ENCODE measurements around the gene KDM5B.
"Not testable (repeated sequence)": the region's sequence is repeated elsewhere in the genome, so short reads cannot be mapped to it uniquely, and the experiment has no call there.

KDM5B gene
- total RNA-seq = 104 reads per million, percentile 83 among the genes with 10 or more reads in this experiment

DNA sequence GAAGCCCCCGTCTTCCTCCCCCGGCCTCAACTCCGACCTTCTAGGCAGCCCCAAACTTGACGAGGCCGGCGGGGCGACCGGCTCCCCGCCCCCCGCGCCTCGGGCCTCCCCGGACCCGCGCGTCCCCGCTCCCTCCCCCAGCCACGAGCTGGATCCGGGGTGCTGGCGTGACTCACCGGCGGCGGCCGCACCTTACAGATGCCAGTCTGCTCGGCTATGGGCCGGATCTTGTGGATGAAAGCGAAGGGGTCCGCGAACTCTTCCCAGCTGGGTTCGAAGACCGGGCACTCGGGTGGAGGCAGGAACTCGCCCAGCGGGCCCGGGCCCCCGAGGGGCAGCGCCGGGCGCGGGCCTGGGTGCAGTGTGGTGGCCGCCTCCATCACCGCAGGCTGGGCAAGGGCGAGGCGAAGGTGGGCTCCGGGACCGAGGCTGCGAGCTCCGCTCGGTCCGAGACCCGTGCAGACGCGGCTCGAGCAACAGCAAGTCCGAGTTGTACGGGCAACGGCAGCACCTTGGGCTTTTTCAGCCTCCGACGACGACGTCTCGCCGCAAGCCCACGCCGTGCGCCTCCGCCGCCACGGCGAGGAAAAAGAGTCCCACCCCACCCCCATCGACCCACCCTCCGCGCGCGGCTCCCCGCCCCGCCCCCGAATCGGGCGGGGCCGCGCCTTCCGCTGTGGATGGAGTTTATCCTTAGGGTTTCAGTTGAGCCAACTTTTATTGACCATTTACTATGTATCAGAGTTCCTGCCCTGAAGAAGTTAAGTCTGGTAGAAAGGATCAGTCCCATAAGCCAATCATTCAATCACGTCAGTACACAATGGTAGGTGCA is at the start of gene KDM5B:
TSS of gene KDM5B (minus strand) at position 496 of the 832 bp plus-strand sequence. CDS start at position 380, 116 bp downstream.
- peak; percentile 63 for DNase-seq

DNA sequence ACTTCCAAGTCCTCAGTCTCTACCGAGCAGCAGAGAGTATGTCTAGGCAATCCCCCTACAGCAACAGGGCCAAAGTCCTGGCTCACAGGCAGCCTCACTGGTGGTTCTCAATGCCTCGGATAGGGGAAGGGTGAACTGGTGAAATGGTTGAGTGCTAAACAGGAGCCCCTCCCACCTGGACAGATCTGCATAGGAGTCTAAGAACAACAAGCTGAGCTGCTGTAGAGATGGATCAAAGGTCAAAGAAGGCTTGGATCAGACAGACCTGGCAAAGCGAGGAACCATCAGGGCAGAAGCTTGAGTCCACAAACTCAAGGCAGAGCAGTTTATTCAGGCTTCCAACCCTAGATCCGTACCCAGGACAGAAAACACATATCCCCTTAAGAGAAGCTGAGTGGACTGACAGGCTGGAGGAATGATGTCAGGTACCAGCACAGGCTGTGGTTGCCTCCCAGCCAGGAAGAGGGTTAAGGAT is 49.0 kb upstream of the KDM5B start:
- no peak for DNase-seq

DNA sequence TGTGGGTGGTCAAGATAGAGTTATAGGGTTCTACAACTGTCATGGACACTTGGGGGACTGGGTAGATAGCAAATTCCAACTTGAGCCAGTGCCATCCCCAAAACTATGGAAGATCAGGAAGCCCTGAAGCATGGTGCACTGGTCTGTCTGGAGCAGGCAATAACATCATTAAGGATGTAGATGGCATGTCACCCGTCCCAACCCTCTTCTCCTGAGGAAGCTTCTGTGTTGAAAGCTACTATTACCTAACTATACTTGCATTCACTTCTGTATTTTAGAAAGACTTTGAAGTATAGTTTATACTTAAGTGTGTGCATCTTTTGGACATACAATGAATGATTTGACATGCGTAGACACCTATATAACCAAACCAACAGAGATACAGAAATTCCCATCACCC is 47.8 kb upstream of the KDM5B start:
- DNase-seq = no peak

DNA sequence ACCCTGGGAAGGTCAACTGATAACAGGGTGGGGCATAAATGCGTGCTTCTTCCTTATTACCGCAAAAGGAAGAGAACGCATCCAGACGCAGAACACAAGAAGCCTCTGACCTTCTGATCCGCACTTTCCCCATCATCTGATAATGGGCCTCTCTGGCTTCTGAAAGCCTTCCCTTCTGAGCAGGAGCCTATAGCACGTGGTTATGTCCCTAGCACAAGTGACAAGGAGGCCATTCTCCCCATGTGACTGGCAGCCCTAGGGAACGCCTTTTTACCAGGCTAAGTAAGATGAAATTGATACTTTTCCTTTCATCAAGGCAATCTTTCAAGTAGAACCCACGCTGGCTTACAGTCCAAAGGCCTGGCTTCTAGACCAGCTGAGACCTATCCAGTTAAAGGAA is 46.6 kb upstream of the KDM5B start:
- DNase-seq = no peak

DNA sequence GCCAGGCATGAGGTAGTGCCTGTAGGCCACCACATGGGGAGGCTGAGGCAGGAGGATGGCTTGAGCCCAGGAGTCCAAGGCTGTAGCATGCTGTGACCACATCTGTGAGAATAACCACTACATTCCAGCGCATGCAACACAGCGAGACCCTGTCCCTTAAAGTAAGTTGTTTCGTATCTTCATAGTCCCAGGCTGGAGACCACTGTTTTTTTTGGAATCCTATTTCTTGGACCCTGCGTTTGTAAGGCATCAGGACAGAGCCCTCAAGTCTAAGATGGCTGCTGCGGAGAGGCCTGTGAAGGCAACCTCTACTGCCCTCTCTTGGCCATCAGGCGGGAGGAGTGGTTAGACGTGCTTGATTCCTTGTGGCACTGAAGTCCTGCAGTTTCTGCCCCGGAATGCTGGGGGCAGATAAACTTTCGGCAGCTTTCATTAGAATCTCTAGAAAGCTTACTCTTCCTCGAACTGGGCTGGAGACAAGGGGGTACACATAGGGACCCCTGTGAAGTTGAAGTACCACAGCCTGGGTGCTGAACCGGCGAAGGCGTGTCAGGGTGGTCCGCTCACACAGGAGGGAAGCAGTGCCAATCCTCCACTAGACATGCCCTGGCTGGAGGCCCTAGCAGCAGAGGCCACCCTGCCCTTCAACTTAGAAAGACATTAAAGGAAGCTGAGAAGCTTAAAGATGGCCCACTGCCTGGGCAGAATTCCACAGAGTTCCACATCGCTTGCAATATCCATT is 44.1 kb upstream of the KDM5B start:
- no peak for DNase-seq

DNA sequence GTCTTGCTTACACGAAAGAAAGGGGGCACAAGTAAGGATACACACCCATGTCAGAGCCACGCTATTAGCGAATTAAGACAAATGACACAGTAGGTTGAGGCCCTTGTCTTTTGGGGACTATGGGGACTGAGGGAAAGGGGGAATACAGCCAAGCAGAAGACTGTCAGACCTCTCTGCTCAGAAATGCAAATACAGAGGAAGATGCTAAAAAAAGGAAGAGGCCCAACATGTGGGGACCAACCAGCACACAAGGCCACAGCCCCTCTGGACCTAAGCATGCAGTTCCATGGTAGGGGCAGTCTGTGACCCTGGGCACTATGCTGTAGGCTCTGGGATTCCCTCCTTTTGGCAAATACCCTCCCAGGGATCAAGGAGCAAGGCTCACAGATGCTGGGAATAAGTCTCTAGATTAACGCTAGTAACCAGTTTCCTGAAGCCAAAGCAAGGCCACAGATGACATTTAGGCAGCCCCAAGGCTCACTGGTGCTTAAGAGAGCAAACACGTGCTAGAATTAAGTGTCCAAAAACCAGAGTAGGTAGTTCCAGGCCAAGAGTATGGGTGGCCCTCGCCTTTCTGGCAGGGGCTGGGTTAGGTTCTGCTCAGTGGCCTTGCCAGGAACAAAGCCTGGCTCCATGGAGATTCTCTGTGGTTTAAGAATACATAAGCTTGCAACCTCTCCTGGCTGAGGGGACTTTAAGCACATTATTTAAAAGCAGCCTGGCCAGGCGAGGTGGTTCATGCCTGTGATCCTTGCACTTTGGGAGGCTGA is 42.6 kb upstream of the KDM5B start:
- no peak for DNase-seq

DNA sequence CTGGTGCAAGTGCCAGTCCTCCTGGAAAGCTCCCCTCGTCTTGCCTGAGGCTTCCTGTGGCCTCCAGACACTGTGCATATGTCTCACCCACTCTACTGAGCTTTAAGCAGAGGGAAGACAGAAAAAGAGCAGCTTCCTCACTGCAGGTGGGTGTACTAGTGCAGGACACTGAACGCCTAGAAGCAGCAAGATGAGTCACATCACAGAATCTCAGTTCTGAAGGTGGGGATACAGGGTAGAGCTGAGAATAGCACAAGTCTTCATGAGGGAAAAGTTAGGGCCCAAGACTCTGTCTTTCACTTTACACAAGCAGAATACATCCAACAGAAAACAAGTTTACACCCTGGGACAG is 39.9 kb upstream of the KDM5B start:
- DNase-seq = no peak

DNA sequence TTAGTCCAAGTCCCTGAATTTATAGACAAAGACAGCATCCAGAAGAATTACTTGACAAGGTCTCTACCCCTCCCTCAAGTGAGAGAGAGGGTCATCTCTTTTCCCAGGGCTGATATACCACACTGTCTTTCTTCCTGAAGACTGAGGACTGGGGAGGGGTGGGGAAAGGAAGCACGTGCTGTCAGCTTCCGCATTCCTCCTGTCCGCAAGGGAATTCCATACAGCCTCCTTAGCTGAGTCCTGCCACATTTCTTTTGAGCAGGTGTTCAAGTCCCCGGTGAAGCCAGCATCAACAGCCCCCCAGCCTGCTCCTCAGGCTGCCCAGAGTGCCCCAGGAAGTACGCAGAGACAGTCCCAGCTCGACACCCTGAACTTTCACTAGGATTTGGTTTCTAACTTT is 36.7 kb upstream of the KDM5B start:
- no peak for DNase-seq

DNA sequence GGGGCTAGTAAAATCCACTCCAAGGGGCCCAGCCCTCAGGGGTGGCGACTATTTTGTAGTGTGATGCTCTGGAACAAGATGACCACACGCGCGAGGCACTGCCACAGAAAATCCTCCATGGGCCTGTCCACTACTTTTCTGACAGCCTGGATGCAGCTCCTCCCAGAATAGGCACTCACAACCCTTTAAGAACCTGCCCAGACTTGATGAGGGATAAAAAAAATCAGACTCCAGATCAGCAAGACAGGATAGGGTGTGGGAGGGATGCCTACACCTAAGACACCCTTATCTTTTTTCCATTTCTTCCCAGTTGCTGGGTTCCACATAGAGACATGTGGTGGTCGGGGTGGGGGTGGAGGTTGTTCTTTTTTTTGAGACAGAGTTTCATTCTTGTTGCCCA is 36.0 kb upstream of the KDM5B start:
- no peak for DNase-seq

DNA sequence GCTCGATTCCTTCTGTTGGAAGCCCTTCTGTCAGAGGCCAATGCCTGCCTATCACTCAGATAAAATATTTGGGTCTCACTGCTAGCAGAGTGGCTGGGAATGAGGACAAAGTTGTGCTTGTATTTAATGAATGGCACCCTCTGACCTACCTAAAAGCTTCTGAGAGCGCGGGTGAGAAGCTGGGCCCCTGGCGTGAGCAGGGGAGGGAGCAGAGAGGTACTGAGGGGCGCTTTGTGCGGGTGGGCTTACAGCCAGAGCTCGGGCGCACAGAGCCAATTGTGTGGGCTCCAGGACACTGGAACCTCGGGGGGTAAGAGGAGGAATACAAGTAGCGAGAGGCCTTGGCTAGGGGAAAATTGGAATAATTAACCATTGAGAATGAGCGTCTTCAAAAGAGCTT is 34.9 kb upstream of the KDM5B start:
- DNase-seq = no peak

DNA sequence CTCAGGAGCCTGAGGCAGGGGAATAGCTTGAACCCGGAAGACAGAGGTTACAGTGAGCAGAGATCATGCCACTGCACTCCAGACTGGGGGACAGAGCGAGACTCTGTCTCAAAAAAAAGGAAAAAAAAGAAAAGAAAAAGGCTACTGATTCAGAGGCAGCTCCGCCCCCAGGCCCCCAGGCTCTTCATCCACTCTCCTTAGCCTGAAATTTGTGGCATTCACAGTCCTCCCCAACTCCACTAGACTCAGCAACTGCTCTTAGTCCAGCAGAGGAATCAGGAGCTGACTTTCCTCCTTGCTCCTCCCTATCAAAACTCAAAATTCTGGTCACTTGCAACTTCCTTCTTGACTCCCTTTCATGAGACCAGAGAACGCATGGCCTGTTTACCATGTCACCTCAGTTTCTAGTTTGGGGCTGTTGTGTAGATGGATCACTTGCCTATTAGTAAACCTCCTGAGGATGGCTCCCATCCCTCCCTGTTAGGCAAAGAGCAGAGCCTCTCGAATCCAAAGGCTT is 29.6 kb upstream of the KDM5B start:
- no peak for DNase-seq

DNA sequence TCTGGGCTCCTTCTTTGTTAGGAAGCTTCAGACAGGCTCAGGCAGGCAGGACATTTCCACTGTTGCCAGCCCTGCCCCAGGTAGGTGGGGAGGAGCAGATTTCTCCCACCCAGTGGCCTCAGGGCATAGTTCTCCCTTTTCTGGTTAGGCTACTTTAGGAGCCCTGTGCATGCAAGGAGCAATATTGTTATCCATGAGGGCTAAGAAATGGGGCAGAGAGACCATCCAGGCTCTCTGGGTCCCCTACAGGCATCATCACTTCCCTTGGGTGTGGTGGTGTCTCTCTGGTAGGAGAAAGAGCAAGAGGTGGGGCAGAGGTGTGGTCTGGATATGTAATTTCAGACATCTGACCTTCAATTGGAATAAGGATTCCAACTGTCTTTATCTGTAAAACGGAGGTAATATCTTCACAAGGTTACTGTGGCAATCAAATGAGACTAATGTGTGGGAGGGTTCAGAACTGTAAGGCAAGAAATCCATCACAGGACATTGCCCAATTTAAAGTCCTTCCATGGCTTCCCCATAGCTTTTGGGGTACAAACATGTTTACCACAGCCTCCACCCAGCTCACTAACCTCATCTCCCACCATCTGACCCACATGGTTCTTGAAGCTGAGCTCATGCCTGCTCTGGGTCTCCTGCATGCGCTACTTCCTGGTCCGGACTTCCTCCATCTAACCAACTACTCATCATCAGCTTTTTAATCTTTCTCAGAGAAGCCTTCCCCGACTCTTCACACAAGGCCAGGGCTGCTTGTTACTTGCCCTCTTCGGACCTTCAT is 28.6 kb upstream of the KDM5B start:
- DNase-seq = no peak

DNA sequence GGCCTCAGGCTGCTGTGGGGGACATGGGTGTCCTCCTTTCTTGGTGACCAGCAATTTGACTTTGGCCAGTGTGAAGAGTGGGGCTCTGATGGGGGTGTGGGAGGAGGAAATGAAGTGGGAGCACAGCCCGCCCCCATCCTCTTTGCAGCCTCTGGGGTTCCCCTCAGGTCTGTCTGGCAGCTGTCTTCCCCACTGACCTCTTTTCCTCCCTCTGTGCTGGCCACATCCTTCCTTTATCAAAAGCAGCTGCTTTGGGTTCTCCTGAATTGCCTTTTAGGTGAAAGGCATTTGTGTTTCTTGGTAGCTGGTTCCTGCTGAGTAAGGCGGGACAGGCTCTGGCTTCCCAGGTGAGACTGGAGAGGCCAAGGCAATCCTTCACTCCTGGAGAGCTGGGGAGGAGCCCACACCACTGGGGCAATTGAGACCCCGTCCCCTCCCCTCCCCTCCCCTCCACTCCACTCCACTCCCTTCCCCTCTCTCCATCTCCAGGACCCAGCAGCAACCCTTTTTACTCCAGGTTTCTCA is 27.4 kb upstream of the KDM5B start:
- no peak for DNase-seq

DNA sequence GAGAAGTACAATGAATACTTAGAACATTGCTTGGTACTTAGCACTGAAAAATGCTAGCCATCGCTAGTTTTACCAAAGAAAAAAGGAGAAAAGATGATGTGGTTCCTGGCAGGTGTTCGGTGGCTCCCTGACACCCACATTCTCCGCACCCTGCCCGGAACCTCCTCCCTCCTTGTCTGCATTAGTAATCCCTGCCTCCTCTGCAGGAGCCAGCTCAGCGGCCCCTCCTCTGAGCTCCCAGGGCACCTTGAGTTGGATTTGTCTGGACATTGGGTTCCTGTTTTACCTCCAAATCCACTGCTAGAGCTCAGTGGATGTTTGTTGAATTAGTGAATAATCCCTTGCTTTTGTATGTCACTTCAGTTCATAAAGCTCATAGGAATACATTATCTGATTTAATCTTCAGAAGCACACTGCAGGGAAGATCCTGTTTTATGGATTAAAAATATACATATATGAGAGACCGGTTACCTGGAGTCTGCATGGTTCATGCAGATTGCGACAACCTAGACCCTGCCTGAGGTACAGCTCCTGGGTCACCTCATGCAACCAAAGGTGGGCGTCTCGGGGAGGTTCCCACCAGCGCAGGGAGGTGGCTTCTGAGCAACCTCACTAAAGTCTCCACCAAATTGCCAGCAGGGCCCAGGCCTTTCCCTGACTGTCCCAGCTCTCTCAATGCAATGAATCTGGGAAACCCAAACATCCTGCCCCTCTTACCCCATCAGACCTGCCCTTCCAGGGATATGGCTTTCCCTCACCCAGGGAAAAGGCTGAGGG is 26.7 kb upstream of the KDM5B start:
- no peak for DNase-seq

DNA sequence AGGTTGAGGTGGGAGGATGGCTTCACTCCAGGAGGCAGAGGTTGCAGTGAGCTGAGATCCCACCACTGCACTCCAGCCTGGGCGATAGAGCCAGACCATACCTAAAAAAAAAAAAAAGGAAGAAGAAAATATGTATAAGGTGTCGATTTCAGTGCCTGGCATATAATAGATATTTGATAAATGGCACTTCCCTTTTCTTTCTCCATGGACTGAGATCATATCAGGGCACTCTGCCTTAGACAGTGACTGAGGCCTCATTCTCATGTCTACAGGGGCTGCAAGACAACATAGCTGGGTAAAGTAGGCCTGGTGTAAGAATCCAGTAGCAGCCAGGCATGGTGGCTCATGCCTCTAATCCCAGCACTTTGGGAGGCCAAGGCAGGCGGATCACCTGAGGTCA is 23.7 kb upstream of the KDM5B start:
- no peak for DNase-seq

DNA sequence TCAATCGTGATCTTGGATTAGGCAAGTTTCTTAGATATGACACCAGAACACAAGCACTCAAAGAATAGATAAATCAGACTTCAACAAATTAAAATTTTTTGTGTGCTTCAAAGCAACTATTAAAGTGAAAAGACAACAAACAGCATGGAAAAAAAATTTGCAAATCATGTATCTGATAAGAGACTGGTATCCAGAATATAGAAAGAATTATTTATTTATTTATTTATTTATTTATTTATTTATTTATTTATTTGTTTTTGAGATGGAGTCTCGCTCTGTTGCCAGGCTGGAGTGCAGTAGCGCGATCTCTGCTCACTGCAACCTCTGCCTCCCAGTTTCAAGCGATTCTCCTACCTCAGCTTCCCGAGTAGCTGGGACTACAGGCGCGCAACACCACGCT is 21.0 kb upstream of the KDM5B start:
- DNase-seq = not testable (repeated sequence)

DNA sequence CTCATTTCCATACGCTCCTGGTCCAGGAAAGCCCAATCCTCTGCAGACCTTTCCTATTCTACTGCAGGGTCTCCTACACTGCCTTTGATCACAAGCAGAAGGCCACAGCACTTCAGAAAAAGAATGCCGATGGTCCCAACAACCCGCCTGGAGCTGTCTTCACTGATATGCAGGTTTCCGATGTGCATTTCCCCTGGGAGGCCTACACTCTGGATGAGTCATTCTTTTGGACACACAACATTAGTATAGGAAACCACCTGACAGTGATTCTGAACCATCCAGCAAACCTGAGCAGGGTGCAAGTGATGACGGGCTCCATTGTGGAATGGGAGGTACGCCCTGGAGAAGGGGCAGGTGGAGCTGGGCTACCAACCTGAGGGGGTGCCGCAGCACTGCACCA is 17.5 kb upstream of the KDM5B start:
- DNase-seq = no peak

DNA sequence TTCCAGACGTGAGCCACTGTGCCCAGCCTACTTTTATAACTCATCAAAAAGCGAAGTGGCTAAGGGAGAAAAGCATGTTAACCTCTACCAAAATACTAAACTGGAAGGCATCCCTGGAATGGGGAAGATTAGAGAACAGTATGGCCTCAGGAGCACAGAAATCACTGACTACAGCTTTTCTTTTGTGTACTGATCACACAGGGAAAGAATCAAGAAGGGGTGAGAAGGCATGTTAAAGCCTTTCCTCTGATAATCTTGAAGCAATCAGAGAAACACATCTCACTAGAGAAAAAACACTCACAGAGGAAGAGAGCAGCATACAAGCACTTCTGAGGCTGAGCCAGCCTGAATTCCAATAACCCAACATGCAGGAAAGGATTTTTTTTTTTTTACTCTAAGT is 13.2 kb upstream of the KDM5B start:
- DNase-seq = no peak

DNA sequence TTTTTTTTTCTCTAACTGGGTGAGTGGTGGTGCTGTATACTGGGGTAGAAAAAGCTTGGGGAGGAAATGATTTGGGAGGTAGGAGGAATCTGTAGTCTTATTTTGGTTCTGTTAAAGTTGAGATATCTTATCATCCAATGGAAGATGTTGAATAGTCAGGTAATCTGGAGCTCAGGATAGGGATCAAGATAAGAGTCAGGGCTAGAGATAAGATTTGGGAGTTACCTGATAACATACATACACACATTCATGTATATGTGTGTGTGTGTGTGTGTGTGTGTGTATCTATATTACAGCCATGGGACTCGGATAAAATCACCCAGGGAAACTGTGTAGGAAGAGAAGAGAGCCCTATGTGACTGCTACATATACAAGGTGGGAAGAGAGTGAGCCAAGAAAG is 10.6 kb upstream of the KDM5B start:
- DNase-seq = no peak

DNA sequence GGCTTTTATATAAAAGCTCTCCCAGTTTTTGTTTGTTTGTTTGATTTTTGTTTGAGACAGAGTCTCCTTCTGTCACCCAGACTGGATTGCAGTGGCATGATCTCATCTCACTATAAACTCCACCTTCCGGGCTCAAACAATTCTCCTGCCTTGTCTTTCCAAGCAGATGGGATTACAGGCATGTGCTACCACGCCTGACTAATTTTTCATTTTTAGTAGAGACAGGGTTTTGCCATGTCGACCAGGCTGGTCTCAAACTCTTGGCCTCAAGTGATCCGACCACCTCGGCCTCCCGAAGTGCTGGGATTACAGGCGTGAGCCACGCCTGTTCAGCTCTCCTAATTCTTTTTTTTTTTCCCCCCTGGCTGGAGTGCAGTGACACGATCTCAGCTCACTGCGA is 6.9 kb upstream of the KDM5B start:
- no peak for DNase-seq

All from effector CD4-positive, alpha-beta T cell (primary cell).